CD4-positive, alpha-beta T cell treated with Interleukin-4 for 4 hours (primary cell): ENCODE measurements around the gene OPCML.

Source experiments
- DNase-seq: peaks from one replicate; pipeline ENCODE4 v3.0.0-alpha.2; 2020

OPCML gene

DNA sequence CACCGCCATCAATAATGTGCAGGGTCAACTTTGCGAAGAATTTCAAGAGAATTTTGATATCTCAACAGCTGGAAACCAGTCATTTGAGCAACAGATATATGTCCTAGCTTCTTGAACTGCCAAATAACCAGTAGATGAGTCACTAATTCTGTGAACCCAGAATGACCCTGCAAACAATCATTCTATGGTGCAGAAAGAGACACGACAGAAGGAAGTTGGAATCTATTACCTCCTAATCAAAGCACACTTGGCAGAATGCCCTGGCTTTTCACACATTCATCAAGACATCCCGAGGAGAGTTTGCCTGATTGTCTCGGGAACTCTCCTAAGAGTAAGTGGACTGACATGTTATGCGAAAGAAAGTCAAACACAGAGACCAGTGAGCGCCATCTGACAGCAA, 621.1 kb downstream of the OPCML start:
- no peak for DNase-seq

DNA sequence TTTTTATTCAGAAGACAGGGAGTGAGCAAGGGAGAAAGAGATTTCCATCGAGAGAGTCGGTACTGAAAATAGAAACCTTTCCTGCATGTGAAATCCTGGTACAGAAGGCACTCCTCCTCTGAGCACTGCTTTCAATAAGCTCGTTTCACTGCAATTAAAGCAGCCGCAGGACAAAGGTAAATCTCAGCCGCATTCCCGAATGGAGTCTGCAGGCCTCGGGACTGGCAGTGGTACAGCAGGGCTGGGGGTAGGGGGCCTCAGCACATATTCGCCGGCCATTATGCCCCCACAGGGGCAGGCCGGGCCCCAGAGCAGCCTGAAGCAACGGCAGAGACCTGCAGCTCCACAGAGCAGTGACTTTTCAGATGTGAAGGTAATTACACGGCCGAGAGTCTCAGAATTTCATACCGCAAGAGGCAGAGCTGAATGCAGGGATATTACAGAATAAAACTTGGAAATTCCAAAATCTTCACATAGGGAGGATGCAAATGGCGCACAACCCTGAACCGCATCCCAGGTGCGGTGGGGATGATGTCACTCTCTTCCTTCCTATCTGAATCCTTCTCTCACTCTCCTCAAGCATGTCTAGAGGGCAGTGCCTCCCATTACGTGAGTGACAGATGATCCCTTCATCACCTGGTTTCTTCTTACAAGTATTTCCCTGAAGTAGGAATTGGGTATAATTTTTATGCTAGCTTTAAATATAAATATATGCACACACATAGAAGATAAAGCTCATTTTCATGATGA, 622.1 kb downstream of the OPCML start:
- DNase-seq = no peak

DNA sequence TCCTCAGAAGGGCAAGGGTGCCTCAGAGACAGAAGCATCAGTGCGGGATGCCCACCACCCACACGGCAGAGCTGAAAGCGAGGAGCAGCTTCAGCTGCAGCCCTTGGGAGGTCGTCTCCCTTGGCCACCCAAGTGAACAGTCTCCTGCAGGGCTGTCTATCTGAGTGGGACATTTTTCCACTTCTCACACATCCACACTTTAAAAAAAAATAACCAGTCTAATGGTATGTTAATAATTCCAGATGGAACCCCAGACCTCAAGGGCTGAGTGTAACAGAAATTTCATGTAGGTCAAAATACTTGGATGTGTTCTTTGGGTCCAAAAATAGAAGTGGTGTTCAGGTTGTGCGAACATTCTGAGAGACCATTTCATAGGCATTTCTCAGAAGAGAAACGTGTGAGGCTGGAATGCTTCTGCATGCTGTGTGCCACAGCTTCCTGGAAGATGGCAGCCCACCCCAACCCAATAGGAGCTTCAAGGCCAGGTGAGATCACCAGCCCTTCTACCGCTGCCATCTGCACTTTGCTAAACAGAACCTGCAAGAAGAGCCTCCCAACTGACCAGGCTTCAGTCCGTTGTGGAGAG, 623.2 kb downstream of the OPCML start:
- DNase-seq = no peak

DNA sequence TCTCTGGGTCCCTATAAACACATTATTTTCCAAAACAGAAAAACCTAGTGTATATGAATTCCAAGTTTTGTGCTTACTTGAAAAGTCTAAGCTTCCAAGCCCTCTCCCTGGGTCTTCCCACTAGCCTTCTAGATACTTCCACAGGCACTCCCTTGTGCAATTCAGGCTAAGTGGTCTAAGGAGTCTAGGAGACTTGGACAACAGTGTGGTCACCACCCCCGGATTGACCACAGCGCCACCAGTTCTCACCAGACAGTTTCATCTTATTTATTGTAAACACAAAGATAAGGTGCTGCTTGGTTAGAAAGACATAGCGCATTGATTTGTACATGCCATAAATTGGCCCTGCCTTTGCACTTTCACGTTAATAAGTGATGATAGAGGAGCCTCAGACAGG, 623.9 kb downstream of the OPCML start:
- no peak for DNase-seq

DNA sequence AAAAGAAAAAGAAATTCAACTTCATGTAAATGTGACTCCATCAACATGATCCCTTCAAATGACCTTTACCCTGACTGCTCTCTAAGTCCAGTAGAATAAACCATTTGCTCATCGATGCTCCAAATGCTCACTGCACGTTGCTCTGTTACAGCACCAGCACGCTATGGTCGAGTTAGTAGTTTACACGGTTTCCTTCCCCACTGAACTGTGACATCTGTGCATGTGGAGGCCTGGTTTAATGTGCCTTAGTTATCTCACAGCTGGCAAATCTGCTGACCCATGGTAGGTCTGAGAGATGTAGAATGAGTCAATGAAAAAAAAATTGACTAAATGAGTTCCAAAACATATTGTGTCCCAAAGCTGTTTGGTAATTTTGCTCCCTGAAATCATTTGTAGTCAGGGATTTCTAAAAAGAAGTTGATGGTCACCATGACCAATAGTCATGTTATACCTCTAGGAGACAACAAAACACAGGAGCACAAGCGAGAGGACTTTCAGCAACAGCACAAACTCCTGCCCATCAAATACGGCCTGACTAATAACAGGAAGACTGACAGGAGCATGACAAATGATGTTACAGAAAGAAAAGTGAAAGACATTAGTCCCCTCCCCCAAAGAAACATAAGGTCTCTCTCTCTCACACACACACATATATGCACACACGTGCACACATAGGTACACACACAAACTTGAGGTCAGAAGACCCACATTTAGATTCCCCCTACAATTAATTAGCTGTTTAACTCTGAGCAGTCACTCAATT, 624.5 kb downstream of the OPCML start:
- no peak for DNase-seq

DNA sequence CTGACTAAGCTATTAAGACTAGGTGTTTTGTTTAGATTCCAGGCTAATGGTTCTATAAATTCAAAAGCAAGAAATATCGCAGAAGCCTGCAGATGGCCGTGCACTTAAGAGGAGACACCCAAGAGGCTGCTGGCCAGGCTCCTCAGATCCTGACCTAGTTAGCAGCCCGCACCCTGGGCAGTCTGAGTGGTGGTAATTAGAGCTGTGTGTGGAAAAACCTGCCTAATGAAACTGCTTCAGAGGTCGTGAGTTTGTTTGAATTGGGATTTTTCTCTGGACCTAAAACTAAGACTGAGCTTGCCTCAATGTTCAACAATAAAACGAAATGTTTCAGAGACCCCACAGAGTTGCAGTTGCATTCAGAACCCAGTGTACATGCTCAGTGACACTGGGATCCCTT, 627.7 kb downstream of the OPCML start:
- no peak for DNase-seq

DNA sequence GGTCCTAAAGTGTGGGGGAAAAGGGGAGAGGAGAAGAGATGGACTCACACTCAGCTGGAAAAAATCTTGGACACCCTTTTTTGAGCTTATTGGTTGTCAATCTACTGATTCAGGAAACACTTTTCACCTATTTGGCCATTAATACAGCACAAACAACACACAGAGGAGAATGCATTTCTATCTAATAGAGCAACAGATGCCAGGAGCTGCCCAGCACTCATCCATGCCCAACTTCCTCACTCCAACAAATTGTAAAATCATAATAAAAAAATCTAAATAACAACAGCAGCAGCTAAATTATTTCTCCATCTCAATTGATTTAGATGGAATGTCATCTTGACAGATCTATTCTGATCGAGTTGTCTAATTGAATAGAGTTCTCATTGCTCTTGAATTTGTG, 628.2 kb downstream of the OPCML start:
- DNase-seq = no peak

DNA sequence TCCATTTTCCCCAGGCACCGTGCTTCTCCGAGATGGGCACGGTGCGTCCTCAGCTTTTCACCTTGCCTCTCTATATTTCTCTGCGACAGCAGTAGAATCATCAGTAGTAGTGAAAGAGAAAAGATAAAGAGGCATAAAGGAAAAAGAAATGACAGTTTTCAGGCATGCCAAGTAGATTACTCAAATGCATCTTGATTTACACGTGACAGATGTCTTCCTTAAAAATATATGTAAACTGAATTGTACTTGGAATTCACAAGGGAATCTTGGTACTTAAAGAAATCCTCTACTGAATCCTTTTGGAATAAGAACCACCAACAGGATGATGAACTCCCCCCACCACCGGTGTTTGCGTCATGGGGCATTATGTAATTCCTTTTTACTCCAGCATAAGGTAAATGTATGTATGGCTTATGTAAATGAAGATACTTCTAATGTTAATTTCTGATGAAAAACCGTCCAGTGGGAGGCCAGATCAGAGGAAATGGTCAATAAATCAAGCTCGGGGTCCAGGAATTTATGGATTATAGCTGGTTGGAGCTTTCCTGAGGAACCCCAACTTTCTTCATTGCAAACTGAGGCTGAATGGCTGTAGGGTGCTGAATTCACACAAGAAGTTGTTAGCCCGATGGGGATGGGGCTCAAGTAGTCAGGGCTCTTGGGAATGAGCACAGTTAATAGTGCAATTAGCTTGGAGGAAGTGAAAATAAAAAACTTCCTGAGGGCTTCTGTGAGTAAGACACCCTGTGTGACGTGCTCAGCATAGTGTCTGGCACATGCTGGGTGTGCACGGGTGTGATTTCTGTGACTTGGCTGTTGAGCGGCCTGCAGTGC, 630.4 kb downstream of the OPCML start:
- no peak for DNase-seq

DNA sequence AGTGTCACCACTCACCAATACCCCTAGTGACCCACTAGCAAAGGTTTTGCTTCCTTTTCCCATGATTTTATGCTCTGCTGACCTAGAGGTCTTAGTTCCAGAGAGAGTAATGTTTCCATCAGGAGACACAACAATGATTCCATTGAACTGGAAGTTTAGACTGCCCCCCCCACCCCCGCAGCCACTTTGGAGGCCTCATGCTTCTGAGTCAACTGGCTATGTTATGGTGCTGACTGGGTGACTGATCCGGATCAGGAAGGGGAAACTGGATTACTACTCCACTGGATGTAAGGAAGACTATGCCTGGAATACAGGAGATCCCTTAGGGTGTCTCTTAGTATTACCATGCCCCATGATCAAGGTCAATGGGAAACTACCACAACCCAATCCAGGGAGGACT, 633.6 kb downstream of the OPCML start:
- DNase-seq = no peak

DNA sequence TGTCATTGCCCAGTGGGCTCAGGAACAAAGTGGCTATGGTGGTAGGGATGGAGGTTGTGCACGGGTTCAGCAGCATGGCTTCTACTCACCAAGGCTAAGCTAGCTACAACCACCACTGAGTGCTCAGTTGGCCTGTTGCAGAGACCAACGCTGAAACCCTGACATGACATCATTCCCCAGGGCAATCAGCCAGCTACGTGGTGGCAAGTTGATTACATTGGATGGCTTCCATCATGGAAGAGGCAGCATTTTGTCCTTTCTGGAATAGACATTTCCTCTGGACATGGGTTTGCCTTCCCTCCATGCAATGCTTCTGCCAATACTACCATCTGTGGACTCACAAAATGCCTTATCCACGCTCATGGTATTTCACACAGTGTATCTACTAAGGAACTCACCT, 634.3 kb downstream of the OPCML start:
- DNase-seq = no peak

DNA sequence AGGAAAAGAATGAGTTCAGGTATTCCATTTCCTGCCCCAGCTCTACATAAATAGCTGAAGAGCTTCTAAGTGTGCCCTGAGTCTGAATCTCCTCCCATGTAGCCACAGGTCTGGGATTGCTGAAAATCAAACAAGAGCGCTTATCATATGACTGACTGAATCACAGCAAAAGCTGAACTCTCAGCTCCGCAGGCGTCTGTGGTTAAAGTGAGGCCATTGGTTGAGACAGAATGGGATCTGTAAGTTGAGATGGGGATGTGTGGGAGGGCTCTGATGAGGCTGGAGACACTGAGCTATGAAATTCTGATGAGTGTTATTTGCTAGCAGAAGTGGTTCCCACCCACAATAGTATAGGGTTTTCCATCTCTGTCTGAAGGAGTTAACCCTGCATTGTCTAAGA, 637.0 kb downstream of the OPCML start:
- DNase-seq = no peak

DNA sequence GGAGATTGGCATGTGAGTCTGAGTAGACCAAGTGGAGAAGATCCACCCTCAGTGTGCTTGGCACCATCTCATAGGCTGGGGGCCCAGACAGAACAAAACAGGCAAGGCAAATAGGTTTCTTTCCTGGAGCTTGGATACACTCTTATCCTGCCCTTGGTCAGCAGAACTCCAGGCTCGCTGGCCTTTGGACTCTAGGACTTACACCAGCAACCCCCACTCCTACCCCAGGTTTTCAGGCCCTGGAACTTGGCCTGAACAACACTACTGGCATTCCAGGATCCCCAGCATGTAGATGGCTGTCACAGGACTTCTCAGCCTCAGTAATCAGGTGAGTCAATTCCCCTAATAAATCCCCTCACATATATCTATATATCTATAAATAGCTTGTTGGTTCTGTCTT, 637.7 kb downstream of the OPCML start:
- no peak for DNase-seq

DNA sequence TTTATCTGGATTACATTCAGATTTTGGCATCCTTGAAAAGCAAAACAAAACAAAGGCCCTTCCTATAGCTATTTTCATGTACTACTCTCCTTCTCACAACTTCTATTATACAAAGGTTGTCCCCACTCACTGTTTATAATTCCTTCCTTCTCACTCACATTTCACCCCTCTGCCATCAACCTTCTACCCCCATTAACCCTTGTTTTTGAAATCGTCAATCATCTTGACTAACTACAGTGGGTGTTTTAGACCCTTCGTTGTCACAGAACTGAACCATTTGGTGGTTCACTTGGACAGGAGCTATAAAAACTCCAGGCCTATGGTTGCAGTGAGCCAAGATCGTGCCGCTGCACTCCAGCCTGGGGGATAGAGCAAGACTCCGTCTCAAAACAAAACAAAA, 639.4 kb downstream of the OPCML start:
- no peak for DNase-seq

DNA sequence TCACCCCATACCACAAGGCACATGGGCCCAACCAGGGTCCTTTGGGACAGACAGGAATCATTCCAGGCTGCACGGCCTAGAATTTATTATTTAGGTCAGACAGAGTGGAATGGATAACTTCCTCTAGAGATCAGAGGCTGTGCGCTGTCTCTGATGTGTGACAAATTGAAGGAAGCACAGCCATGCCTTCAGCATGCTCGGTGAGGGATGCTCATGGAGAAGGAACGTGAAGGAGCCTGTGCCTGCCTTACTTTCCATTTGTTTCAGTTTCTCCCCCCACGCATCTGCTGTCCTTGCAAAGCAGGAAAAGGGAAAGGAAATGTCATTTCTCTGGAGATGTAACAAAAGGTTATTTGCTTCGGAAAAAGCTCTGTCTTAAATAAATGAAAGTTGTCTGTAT, 644.1 kb downstream of the OPCML start:
- no peak for DNase-seq

DNA sequence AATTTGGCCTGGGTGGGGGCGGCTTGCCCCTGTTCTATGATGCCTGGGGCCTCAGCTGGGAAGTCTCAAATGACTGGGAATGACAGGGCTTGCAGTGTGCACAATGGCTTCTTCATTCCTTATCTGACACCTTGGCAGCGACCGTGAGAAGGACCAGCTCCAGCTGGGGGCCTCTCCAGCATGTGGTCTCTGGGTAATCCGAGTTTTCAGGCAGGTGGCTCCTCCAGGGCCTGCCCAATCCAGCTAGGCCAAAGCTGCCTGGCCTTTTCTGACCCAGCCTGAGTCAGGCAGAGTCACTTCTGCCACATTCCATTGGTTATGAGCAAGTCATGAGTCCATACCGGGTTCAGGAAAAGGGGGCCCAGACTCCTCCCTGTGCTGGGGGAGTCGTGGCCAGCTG, 646.0 kb downstream of the OPCML start:
- DNase-seq = no peak

DNA sequence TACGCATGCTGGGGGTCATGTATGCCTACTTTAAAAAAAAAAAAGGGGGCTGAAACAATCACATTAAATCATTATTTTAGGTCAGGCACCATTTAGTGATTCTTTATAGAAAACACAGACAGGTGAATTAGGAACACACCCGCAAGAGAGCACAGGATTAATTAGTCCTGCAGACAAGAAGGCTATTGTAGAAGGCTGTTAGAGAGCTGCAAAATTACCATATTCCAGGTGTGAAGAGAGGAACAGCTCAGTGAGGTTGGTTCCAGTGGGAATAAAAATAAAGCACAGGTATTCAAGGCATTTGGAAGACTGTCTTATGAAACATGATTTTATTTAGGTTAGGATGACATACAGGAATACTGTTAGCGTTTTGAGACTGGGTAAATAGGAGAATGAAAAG, 649.1 kb downstream of the OPCML start:
- no peak for DNase-seq

DNA sequence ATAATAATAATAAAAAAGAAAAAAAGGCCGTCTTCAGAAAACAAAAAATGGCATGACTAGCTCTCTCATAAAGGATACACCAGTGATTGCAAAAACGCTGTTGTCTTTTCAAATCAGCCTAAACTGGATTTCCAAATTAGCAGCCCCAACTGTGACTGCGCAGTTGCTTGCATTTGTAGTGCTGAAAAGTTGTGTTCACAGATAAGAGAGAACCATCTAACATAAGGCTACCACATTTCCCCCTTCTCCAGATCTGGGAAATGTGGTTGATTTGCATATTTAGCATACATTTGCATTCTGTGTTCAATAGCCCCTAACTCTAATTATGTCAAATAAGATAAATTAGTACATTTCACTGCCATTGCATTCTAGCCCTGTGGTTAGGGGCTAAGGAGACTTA, 650.7 kb downstream of the OPCML start:
- DNase-seq = no peak

DNA sequence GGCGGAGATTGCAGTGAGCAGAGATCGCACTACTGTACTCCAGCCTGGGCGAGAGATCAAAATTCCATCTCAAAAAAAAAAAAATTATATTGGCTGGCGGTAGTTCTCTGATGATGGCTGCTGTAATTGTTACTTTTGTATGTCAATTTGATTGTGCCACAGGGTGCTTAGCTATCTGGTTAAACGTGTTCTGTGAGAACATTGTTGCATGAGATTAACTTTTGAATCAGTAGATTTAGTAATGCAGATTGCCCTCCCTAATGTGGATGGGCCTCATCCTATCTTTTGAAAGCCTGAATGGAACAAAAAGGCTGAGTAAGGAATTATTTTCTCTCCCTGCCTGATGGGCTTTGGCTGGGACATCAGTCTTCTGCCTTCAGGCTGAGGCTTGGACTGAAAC, 654.2 kb downstream of the OPCML start:
- no peak for DNase-seq

DNA sequence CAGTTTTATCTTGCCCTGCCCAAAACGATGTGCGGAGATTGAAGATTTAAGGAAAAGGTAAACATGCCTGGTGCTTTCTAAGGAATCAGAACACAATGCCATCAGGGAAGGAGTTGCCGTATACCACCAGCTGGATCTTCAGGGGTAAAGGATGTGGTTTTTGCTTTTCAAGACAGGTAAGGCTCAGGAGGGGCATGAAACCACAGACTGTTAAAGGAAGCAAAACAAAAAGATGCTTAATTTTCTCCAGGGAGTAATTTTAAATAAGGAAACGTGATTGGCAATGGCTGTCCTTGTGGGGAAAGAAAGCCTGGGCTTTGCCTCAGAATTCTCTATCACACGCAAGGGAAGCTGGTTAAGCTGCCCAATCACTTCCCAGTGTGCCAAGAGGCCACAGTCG, 655.6 kb downstream of the OPCML start:
- no peak for DNase-seq

DNA sequence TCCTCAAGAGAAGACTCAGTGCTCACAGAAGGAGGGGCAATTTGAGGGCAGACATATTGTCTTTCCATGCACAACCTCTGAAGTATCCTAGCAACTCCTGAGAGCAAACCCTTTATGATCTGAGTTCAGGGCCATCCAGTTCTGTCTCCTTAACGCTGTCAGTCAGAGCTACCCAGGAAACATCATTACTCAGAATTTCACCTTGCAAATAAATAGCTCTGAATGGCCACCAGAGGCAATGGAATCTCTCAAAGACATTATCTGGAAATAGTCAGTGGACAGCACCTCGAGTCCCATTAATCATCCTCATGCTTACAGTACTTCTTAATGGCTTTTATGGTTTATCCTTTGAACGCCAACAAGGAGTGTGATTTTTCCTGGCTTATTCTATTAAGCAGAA, 656.1 kb downstream of the OPCML start:
- no peak for DNase-seq

DNA sequence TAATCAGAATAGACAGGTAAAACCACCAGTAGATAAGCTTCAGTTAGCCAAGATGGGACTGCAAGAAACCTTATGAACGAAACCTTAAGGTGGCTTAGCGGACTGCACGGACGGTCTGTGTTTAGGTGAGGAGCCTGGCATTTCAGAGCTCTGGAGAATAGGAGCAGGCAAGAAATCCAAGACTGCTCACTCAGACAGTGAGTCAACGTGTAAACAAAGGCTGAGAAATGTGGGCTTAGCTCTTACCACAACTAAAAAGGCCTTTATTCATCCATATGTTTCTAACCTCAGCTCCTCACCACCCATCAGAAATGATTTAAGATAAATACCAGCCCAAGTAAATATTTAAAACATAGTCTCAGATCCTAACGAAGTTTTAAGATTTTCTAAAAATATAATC, 657.7 kb downstream of the OPCML start:
- DNase-seq = no peak

DNA sequence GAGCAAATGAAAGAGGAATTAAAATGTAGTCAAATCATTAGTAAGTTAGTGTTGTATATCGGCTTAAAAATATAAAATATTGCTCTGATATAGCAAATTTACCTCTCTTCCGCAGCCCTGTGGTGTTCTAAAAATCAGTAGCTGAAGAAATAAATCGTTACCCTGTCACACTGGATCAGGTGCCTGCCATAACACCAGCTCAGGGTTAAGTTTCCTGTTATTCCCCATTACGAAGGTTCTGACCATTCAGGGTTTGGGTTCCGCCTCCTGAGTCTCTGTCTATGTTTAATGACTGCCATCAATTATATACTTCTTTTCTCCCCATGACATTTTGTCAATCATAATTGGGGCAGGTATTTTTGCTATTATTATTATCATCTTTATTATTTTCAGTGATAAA, 658.5 kb downstream of the OPCML start:
- no peak for DNase-seq

DNA sequence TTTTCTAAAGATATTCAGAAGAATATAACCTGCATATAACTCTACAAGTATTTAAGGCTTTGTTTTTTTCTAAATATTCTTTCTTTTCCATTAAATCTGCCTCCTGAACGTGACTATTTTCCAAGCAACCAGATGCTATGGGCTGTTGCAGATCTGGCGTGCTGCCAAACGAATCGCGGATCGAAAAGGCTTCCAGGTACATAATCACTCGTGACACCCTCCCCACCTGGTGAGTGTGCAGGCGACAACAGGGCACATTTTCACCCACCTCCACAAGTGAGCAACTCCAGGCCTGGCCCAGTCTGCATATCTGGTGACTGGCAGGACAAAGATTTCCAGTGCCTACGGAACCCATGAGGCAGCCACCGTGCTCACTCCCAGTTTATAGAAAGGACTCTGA, 660.1 kb downstream of the OPCML start:
- DNase-seq = no peak
